ENCODE measurements around the gene NCAPG2. TPM values are rescaled to one million over a fixed set of nuclear protein-coding genes. Genes with fewer than 3 reads are reported as not detected.

The NCAPG2 gene
- total and polyA plus RNA-seq, 7 experiments from 2014 or later = 1.3 to 88.7 (median 6.7) TPM

- POLR2A ChIA-PET = interaction anchor here (0.8 kb wide), 1 partner anchor 9 kb away, joined by 3 read pairs; no protein-coding TSS in a partner anchor
Observed at GRCh38 chr7:158735935-158736334, 31.3 kb upstream of the NCAPG2 start.

GRCh38 chr7:158734861-158735260, 30.3 kb upstream of the NCAPG2 start:
- no peak overlapping the region for H3K27ac ChIP-seq (ENCODE audit: low read depth, low read length)
- no peaks in the 10 kb centered on the region for H3K9me3 ChIP-seq (ENCODE audit: control insufficient read depth in 2 of 3, low read length in 3 of 3)
- POLR2A ChIA-PET = interaction anchor here (1.0 kb wide), 1 partner anchor 242 kb away, joined by 3 read pairs; no protein-coding TSS in a partner anchor
- peaks cover 11 to 82% (median 30%) of the 10 kb centered on the region in 3 experiments for H3K36me3 ChIP-seq (ENCODE audit: control insufficient read depth in 2 of 3, insufficient read depth in 3 of 3, low read length in 3 of 3)
- no peak overlapping the region for H3K4me3 ChIP-seq (ENCODE audit: low read length)
- intact Hi-C loops (cut with micrococcal nuclease) = no loop called here
- peaks cover 0 to 2% (median 0%) of the 10 kb centered on the region in 11 donors for H3K9me3 Mint-ChIP-seq
- peaks cover 18 to 54% (median 38%) of the 10 kb centered on the region in 5 donors for H3K36me3 Mint-ChIP-seq
- ATAC-seq (peak; percentile 44), DNase-seq (no peak)
- H3K27me3 Mint-ChIP-seq = no peaks in the 10 kb centered on the region
- no peaks in the 10 kb centered on the region for H3K27me3 ChIP-seq (ENCODE audit: control insufficient read depth in 2 of 2, insufficient read depth in 2 of 2, low read length in 2 of 2)
- peak overlapping the region in 8 of 9 donors; percentile 30 to 90 (median 60) for H3K27ac Mint-ChIP-seq
- peaks cover 0 to 22% (median 10%) of the 10 kb centered on the region in 7 donors for H3K4me1 Mint-ChIP-seq
- no peak overlapping the region for H3K4me3 Mint-ChIP-seq
- CTCF ChIA-PET = no interaction called here
- no peaks in the 10 kb centered on the region for H3K4me1 ChIP-seq (ENCODE audit: control insufficient read depth in 2 of 2, insufficient read depth in 2 of 2, low read length in 2 of 2)

More at GRCh38 chr7:158735935-158736334, 31.3 kb upstream of the NCAPG2 start:
- DNase-seq (no peak), ATAC-seq (no peak)
- intact Hi-C loops (cut with micrococcal nuclease) = no loop called here
- Mint-ChIP-seq H3K4me3 (no peak overlapping the region), H3K36me3 (peaks cover 8 to 54% (median 37%) of the 10 kb centered on the region in 5 donors), H3K27me3 (no peaks in the 10 kb centered on the region), H3K27ac (peak overlapping the region in 5 of 9 donors; percentile 21 to 43 (median 32)), H3K9me3 (peaks cover 0 to 4% (median 0%) of the 10 kb centered on the region in 11 donors), H3K4me1 (peaks cover 0 to 18% (median 4%) of the 10 kb centered on the region in 7 donors)
- Histone ChIP-seq H3K27me3 (ENCODE audit: control insufficient read depth in 2 of 2, insufficient read depth in 2 of 2, low read length in 2 of 2) (no peaks in the 10 kb centered on the region), H3K9me3 (ENCODE audit: control insufficient read depth in 2 of 3, low read length in 3 of 3) (no peaks in the 10 kb centered on the region), H3K27ac (ENCODE audit: low read depth, low read length) (no peak overlapping the region), H3K36me3 (ENCODE audit: control insufficient read depth in 2 of 3, insufficient read depth in 3 of 3, low read length in 3 of 3) (peaks cover 13 to 84% (median 36%) of the 10 kb centered on the region in 3 experiments), H3K4me1 (ENCODE audit: control insufficient read depth in 2 of 2, insufficient read depth in 2 of 2, low read length in 2 of 2) (no peaks in the 10 kb centered on the region), H3K4me3 (ENCODE audit: low read length) (no peak overlapping the region)
- CTCF ChIA-PET = no interaction called here

GRCh38 chr7:158733775-158734494, 29.3 kb upstream of the NCAPG2 start:
- H3K4me3 ChIP-seq (ENCODE audit: low read length) = no peak overlapping the region
- ATAC-seq (no peak), DNase-seq (no peak)
- H3K4me1 ChIP-seq (ENCODE audit: control insufficient read depth in 2 of 2, insufficient read depth in 2 of 2, low read length in 2 of 2) = no peaks in the 10 kb centered on the region
- peaks cover 0 to 25% (median 13%) of the 10 kb centered on the region in 7 donors for H3K4me1 Mint-ChIP-seq
- intact Hi-C loops (cut with micrococcal nuclease) = no loop called here
- no peaks in the 10 kb centered on the region for H3K27me3 Mint-ChIP-seq
- POLR2A ChIA-PET = interaction anchor here (0.7 to 1.6 kb wide), 3 partner anchors 14 to 243 kb away, joined by 3 to 4 read pairs (median 3); no protein-coding TSS in a partner anchor
- H3K36me3 Mint-ChIP-seq = peaks cover 20 to 55% (median 40%) of the 10 kb centered on the region in 5 donors
- no peak overlapping the region for H3K27ac ChIP-seq (ENCODE audit: low read depth, low read length)
- CTCF ChIA-PET = interaction anchor here (1.0 to 1.2 kb wide), 2 partner anchors 82 to 243 kb away, joined by 4 to 6 read pairs; no protein-coding TSS in a partner anchor
- peak overlapping the region in 4 of 9 donors; percentile 14 to 69 (median 55) for H3K27ac Mint-ChIP-seq
- peak overlapping the region in 1 of 10 donors; percentile 18 for H3K4me3 Mint-ChIP-seq
- H3K9me3 Mint-ChIP-seq = peaks cover 0 to 2% (median 0%) of the 10 kb centered on the region in 11 donors
- peaks cover 10 to 75% (median 30%) of the 10 kb centered on the region in 3 experiments for H3K36me3 ChIP-seq (ENCODE audit: control insufficient read depth in 2 of 3, insufficient read depth in 3 of 3, low read length in 3 of 3)
- H3K9me3 ChIP-seq (ENCODE audit: control insufficient read depth in 2 of 3, low read length in 3 of 3) = no peaks in the 10 kb centered on the region
- H3K27me3 ChIP-seq (ENCODE audit: control insufficient read depth in 2 of 2, insufficient read depth in 2 of 2, low read length in 2 of 2) = no peaks in the 10 kb centered on the region

GRCh38 chr7:158733220-158733519, 28.6 kb upstream of the NCAPG2 start:
- Mint-ChIP-seq H3K36me3 (peaks cover 20 to 48% (median 36%) of the 10 kb centered on the region in 5 donors), H3K27me3 (no peaks in the 10 kb centered on the region), H3K4me1 (peaks cover 0 to 29% (median 13%) of the 10 kb centered on the region in 7 donors), H3K9me3 (peaks cover 0 to 2% (median 0%) of the 10 kb centered on the region in 11 donors), H3K27ac (peak overlapping the region in 3 of 9 donors; percentile 2 to 67 (median 54)), H3K4me3 (no peak overlapping the region)
- DNase-seq = no peak
- no peak for ATAC-seq
- Histone ChIP-seq H3K4me1 (ENCODE audit: control insufficient read depth in 2 of 2, insufficient read depth in 2 of 2, low read length in 2 of 2) (no peaks in the 10 kb centered on the region), H3K4me3 (ENCODE audit: low read length) (no peak overlapping the region), H3K9me3 (ENCODE audit: control insufficient read depth in 2 of 3, low read length in 3 of 3) (no peaks in the 10 kb centered on the region), H3K27me3 (ENCODE audit: control insufficient read depth in 2 of 2, insufficient read depth in 2 of 2, low read length in 2 of 2) (no peaks in the 10 kb centered on the region), H3K36me3 (ENCODE audit: control insufficient read depth in 2 of 3, insufficient read depth in 3 of 3, low read length in 3 of 3) (peaks cover 8 to 68% (median 30%) of the 10 kb centered on the region in 3 experiments), H3K27ac (ENCODE audit: low read depth, low read length) (no peak overlapping the region)
- ChIA-PET CTCF (interaction anchor here (1.0 to 1.2 kb wide), 2 partner anchors 83 to 244 kb away, joined by 4 to 6 read pairs; no protein-coding TSS in a partner anchor), POLR2A (interaction anchor here (0.7 to 1.6 kb wide), 3 partner anchors 15 to 94 kb away, joined by 3 to 5 read pairs (median 4); no protein-coding TSS in a partner anchor)
- intact Hi-C loops (cut with micrococcal nuclease) = no loop called here

- Mint-ChIP-seq H3K27me3 (no peaks in the 10 kb centered on the region), H3K4me1 (peaks cover 0 to 33% (median 13%) of the 10 kb centered on the region in 7 donors), H3K4me3 (no peak overlapping the region), H3K9me3 (peaks cover 0 to 2% (median 0%) of the 10 kb centered on the region in 11 donors), H3K36me3 (peaks cover 20 to 46% (median 35%) of the 10 kb centered on the region in 5 donors), H3K27ac (peak overlapping the region in 5 of 9 donors; percentile 28 to 67 (median 44))
- Histone ChIP-seq H3K4me3 (ENCODE audit: low read length) (no peak overlapping the region), H3K4me1 (ENCODE audit: control insufficient read depth in 2 of 2, insufficient read depth in 2 of 2, low read length in 2 of 2) (no peaks in the 10 kb centered on the region), H3K27ac (ENCODE audit: low read depth, low read length) (no peak overlapping the region), H3K9me3 (ENCODE audit: control insufficient read depth in 2 of 3, low read length in 3 of 3) (no peaks in the 10 kb centered on the region), H3K27me3 (ENCODE audit: control insufficient read depth in 2 of 2, insufficient read depth in 2 of 2, low read length in 2 of 2) (no peaks in the 10 kb centered on the region), H3K36me3 (ENCODE audit: control insufficient read depth in 2 of 3, insufficient read depth in 3 of 3, low read length in 3 of 3) (peaks cover 8 to 62% (median 26%) of the 10 kb centered on the region in 3 experiments)
- DNase-seq (no peak), ATAC-seq (peak; percentile 27)
- intact Hi-C loops (cut with micrococcal nuclease) = no loop called here
- ChIA-PET CTCF (interaction anchor here (1.0 kb wide), 1 partner anchor 84 kb away, joined by 4 read pairs; no protein-coding TSS in a partner anchor), POLR2A (interaction anchor here (1.1 to 1.6 kb wide), 2 partner anchors 17 to 94 kb away, joined by 4 to 5 read pairs; no protein-coding TSS in a partner anchor)
Observed at GRCh38 chr7:158732494-158733219, 28.1 kb upstream of the NCAPG2 start.

- ATAC-seq (no peak), DNase-seq (no peak)
- no peaks in the 10 kb centered on the region for H3K27me3 ChIP-seq (ENCODE audit: control insufficient read depth in 2 of 2, insufficient read depth in 2 of 2, low read length in 2 of 2)
- no peaks in the 10 kb centered on the region for H3K4me1 ChIP-seq (ENCODE audit: control insufficient read depth in 2 of 2, insufficient read depth in 2 of 2, low read length in 2 of 2)
- peaks cover 8 to 54% (median 20%) of the 10 kb centered on the region in 3 experiments for H3K36me3 ChIP-seq (ENCODE audit: control insufficient read depth in 2 of 3, insufficient read depth in 3 of 3, low read length in 3 of 3)
- Mint-ChIP-seq H3K4me1 (peaks cover 0 to 33% (median 13%) of the 10 kb centered on the region in 7 donors), H3K27ac (peak overlapping the region in 7 of 9 donors; percentile 9 to 67 (median 44)), H3K36me3 (peaks cover 20 to 39% (median 32%) of the 10 kb centered on the region in 5 donors), H3K9me3 (no peaks in the 10 kb centered on the region), H3K27me3 (no peaks in the 10 kb centered on the region), H3K4me3 (no peak overlapping the region)
- CTCF ChIA-PET = no interaction called here
- no peaks in the 10 kb centered on the region for H3K9me3 ChIP-seq (ENCODE audit: control insufficient read depth in 2 of 3, low read length in 3 of 3)
- intact Hi-C loops (cut with micrococcal nuclease) = no loop called here
- H3K4me3 ChIP-seq (ENCODE audit: low read length) = no peak overlapping the region
- no peak overlapping the region for H3K27ac ChIP-seq (ENCODE audit: low read depth, low read length)
- POLR2A ChIA-PET = no interaction called here
Observed at GRCh38 chr7:158731761-158732160, 27.2 kb upstream of the NCAPG2 start.
